Measurements from ENCODE around the gene CYB561D2.

The CYB561D2 gene

GRCh38 chr3:50392101-50392715 lies 41.5 kb downstream of the CYB561D2 start:
- no peak for DNase-seq

- DNase-seq = no peak
Observed at GRCh38 chr3:50393061-50393460, 42.4 kb downstream of the CYB561D2 start.

GRCh38 chr3:50395070-50395860 lies 44.6 kb downstream of the CYB561D2 start:
- DNase-seq = no peak

- DNase-seq = no peak
Observed at GRCh38 chr3:50396502-50396901, 45.8 kb downstream of the CYB561D2 start.

GRCh38 chr3:50401978-50402595 lies 51.4 kb downstream of the CYB561D2 start:
- DNase-seq = no peak
